ENCODE data around the gene PPP1CA.

Gene PPP1CA

DNA sequence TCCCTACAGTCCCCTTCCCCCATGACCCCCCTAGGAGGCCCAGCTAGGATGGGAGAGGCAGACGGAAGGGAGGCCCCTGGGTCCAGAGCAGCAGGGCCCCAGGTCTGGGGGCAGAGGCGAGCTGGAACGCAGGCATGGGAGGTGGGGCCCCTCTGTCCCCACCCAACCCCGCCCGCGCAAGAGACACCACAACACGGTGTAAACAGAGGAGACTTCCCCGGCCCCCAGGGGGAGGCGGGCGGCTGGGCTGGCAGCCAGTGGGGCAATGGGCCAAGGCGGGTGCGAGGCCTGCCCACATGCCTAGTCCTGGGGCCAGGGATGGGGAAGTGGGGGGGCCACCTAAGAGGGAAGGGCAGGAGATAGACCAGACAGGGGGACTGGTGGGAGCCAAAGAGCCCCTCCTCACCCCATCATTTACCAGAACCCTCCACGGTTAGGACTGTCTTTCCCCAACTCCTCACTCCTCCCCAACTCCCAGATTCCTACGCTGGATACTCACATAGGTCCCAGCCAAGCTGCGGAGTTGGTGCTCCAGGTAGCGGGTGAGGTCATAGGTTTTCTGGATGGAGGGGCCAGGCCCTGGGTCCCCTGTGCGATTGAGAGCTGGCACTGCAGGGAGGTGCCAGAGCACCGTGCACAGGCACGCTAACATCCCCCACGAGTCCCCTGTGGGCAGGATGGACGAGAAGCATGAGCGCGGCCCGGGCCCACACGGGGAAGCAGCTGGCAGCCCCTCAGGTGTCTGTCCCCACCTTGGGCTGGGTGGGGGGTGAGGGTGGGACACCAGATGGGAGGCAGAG, 34.5 kb downstream of the PPP1CA start:
- no peak for DNase-seq

DNA sequence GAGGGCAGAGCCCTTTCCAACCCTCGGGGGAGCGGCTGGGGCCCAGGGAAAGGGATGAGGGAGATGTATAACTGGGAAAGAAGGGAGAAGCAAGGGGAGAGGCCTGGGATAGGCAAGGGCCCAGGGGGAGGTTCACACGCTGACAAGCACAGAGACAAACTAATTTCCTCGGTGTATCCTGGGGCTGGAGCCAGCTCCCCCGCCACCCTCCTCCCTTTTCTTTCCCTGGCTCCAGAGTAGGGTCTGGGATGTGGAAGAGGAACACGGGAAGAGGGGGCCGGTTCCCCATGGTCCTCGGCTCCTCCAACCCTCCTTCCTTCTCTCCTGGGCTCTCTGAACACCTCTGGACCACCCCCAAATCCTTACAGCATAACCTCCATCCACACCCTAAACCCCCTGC, 35.1 kb downstream of the PPP1CA start:
- DNase-seq: no peak

DNA sequence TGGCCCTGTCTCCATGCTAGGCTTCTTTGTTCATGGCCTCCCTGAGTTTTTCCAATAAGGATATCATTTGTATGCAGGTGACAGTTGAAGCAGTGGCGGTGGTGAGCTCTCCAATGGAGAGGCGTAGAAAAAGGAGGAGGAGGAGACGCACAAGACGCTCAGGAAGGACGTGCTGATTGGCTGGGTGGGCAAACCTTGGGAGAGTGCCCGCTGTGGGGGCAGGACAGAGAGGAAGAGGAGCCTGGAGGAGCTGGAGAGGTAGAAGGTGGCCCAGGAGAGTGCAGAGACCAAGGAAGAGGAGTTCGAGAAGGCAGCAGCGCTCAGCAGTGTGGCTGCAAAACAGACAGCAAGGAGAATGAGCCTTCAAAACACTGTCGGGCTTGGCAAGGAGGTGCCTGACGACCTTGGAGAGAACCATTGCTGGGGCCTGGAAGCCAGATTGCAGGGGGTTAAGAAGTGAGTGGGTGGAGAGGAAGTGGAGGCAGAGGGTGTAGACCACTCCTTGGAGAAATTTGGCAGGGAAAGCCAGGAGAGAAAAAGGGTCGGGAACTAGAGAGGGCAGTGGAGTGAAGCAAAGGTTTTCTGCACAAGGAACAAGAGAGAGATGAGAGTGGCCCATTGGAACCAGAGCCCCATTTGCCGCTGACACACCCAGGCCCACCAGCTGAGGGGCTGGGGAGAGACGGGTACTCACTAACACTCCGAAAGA, 35.8 kb downstream of the PPP1CA start:
- DNase-seq: no peak

DNA sequence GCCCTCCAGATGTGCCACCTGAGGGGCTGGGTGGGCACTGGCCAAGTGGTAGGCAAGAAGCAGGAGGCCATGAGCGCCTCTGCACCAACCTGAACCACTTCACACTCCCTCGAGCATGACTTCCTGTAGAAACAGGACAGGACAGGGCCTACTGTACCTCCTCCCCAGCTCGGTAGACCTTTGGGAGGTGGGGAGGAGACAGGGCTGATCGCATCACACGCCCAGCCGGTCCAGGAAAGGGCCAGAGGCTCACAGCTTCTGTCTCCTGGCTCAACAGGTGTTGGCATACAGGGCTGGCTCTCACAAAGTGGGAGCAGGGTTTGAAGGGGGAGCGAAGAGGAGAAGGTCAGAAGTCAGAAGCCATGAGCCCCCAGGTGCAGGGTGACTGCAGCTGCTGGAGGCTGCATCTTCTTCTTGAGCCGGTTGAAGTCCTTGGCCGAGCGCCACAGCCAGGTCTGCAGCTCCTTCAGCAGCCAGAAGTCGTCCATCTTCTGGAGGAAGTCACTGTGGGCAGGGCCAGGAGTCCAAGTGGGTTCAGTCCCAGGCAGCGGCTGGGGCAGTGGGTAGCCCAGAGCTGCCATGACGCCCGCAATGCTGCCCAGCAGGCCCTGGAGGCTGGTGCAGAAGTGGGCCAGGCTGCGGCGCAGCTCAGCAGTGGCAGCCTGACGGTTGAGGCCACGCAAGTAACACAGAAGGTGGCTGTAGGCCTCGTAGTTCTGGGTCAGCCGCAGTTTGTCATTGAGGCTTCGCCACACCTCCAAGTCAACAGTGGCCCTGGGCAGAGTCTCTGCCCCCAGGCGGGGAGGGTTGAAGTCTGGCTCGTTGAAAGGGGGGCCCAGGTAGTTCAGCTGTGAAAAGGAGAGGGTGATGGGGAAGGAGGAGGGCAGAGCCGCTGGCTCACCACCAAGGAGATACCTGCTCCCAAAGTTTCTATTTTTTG, 36.6 kb downstream of the PPP1CA start:
- no peak for DNase-seq

DNA sequence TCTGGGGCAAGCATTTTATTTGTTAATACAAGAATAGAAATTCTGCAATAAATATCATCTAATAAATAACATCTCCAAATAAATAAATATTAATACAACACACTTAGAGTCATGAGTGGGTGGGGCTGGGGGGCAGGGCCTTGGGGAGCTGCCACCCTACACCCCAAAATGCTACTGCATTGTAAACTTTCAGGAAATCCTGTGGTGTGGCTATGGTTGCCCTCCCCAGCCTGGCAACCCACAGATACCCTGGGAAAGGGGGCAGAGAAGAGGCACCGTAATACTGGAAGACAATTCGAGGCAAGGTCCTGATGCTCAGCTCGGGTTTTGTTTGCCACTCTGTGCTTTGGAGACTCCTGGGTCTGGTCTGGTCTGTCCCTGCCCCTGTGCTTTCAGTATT, 37.5 kb downstream of the PPP1CA start:
- DNase-seq: no peak

DNA sequence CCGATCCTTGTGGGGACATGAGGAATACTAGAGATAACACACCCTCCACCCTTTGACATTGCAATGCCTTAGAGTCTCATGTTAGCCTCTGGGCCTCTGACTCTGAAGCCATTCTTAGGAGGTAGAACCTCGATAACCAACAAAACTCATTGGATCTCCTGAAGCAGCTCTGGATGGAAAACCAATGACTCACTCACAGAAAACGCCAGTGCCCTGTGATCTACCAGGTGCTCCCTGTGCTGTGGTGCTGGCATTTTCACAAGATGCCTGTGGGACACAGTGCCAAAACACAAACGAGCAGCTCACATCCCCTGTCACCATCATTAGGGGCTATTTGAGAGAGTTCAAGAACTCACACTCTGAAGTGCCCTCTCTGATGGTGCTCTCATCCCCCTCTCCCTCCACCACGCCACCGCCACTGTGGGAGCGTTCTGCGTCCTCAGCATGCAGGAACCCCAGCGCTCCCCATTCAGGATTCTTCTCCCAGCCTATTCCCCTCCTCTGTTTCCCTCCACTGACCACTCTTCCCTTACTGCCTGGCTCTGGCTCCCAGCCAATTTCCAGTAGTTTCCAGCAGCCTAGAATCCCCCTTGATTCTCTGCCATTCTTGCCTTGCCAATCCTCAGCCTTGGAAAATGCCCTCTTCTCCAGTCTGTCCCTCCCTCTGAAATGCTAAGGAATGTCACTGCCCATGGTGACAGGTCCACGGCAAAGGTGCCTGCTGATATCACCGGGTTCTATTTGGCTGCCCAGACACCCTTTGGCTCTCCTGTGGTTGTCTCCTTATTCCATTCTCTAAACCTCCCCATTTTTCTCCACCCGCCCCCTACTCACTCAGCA, 43.6 kb downstream of the PPP1CA start:
- no peak for DNase-seq

DNA sequence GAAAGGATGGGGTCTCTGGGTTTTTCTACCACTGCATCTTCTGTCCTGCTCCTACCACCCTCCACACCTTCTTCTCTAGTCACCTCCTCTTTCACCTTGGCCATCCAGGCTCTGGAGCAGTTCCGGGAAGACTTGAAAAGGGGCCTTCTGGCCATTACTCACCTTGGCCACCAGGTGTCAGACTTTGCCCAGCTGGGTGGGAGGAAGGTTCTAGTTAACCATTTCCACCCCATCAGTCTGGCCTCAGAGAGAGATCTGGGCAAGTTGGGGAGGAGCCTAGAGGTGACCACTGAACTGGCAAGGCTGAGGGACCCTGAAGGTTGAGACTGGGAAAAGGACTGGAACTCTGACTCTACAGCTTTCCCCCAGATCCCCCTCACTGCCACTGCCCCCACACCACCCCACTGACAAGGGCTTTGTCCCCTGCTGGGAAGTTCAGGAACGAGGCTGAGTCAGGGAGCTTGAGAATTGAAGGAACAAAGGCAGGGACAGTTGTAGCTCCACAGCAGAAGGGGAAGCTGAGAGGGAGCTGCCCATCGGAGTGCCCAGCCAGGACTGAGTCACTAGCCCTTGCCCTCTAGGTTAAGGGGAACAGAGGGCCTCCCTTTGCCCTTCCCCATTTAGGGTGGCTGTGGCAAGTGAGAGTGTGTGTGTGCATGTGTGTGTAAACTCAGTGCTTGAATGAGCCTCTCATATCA, 44.6 kb downstream of the PPP1CA start:
- DNase-seq: peak; percentile 95

DNA sequence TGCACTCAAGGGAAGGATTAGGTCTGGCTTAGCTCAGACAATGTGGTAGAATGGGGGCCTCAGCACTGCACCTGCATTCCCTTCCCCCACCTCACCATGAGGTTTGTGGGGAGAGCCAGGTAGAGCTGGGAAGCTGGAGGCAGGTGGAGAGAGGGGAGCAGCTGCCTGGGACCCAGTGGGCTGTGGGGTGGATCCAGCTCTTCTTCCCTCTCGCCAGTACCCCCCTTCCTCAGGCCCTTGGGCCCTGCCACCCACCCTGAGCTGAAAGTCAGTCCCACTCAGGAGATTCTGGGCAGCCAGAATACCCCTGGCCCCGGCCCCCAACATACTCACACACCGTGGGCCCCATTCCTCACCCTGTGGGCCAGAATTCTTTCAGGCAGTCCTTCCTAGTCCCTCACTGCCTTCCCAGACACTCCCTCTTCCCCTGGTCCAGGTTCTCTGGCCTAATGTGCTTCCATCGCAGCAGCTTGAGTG, 45.2 kb downstream of the PPP1CA start:
- no peak for DNase-seq

DNA sequence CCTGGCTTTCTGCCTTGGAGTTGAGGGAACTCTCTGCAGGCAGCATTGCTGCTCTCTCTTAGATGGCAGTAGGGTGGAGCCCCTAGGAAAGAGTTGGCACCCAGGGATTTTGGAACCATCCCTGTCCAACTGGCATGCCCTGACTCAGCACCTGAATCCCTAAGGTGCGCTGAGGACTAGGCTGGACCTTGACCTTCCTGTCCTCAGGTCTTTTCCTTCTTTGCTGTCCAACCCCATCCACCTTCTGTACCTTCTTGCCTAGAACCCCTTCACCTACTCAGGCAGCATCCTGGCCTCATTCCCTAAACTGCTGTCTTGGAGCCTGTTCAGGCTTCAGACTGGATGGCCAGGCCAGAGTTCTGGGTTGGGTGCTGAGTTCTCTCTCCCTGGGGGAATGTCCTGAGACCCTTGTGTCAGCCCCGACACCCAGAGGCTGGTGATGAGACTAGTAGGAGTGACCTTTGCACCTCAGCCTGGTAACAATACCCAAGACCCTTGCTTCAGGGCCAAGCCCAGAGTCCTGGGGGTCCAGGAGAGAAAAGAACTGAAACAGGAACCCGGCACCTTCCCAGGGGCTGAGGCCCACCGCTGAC, 45.8 kb downstream of the PPP1CA start:
- no peak for DNase-seq

DNA sequence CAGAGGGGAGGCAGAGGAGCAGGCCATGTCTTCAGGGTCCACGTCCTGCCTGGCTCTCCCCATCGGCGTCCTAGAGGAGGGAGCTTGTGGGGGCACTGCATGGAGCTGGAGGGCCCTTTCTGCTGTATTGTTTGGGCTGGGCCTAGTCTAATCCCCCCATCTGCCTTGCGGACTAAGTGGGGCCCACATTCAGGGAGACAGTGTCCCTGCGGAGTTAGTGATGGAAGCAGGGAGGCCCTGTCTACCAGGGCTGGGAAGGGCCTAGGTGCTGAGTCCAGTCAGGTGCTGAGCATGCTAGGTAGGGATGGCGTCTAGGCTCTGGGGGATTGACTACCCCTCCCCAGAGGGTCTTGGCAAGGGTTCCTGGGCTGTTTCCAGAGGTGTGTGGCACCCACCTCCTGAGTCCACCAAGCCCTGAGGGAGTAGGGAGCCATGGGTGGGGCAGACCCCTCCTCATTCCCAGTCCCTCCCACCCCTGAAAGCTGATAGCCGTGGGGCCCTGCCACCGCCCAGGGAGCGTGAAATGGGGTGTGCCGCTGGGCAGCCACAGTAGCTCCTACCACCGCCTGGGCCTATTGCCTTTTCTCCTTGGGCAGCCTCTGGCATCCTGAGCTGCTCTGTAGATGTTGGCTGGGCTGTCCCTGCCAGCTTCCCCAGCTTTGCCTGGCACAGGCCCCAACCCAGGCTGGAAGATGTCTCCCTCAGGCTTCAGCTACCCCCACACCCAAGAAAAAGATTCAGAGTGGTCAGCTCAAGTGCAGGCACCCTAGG, 46.5 kb downstream of the PPP1CA start:
- DNase-seq: no peak

DNA sequence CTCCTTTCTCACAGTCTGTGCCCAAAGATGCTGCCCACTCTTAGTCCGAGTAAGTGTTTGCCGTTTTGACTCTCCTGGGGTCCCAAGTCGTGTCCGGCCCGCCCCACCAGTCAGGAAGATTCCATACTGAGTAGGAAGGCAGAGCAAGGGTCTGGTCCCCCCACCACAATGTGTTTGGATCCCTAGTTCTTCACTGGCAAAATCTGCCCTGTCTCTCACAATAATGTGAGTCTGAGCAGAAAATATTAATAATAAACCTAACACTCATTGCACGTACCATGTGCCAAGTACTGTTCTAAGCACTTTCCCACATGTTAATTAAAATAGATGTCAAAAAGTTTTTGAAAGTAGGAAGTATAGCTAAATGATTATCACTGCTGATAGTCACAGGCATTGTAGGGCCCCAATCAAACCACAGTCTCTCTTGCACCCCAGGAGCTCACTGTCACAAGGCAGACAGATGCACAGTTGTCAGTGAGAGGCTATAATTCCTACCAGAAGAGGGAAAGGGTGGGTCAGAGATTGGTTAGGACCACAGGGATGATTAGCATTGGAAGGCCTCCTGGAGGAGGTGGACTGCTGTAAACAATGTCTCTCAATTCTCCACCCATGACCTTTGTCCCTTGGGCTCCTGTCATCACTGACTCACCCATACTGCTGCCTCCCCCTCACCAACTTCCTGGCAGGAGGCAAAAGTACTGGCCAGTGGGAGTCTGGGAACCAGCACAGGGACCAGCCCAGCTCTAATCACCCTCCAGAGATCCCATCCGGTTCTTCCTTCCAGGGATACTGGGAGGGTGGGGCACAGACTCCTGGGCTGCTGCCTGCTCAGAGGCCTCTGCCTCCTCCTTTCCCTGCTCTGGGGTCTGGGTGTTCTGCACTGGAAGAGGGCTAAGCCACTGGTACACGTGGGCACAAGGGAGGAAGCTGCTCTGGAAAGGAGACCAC, 47.3 kb downstream of the PPP1CA start:
- DNase-seq: peak; percentile 89

DNA sequence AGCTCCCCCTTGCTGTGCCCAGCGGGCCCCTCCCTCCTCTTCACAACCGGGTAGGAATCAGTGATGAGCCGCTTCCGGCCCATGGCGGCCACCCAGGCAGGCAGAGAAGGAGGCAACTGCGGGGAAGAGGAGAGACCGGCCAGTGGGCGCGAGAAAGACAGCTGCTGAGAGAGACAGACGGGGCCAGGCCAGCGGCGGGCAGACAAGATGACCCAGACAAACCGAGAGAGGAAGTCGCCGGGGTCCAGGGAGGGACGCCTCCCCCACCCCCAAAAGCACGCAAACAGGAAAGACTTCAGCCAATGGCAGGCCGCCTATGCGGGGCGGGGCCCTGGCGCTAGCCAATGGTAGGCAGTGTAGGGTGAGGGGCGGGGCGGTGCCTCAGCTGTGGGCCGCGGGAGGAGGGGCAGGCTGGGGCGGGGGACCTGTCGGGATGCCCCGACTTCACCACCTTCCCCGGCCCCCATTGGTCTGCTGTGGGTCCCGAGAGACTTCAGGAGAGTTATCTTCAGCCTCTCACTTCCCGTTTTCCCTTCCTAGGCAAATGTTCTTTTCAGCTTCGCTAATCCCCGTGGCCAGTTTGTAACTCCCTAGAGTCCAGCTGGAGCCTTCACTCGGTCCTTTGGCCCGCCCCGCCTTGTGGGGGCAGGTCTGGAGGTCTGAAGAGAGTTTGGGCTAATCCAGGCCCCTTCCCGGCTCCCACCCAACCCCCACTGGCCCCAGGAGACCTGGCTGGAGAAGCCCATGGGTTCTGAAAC, 48.2 kb downstream of the PPP1CA start, which contains the start of gene POLD4:
POLD4 (minus strand) TSS at position 230 of the 758 bp plus-strand sequence; CDS start at position 83, 147 bp downstream.
- DNase-seq: peak; percentile 99

DNA sequence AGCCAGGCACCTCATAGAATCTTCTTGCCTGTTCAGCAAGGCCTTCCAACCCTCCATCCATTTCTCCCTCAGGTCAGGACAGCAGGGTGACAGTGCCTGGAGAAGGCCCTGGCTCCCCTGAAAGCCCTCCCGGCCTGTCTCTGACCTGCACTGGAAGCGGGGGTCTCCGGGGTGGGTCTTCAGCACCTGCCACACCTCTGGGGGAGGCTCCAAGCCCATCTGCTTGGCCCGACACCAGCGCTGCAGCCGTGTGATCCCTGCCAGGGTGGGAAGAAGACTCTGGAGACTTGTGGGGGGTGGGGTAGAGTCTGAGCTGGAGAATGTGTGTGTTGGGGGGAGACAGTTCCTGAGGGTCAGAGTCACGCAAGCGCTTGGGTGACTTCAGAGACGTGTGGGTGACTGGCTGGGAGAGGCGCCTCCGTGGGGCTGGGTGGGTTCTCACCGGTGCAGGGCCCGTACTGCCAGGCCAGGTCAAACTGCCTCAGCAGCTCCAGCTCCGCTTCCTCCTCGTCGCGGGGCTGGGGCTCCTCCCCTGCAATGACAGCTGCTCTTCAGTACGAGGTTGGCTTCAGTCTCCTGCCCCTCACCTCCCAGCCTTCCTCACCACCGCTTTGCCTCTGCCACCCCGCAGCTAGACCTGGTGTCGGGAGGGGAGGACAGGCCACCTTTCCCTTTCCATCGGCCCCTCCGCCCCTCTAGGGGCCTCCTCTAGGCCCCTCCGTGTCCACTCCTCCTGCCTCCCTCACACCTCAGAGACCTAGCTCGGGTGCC, 48.9 kb downstream of the PPP1CA start:
- peak; percentile 66 for DNase-seq

DNA sequence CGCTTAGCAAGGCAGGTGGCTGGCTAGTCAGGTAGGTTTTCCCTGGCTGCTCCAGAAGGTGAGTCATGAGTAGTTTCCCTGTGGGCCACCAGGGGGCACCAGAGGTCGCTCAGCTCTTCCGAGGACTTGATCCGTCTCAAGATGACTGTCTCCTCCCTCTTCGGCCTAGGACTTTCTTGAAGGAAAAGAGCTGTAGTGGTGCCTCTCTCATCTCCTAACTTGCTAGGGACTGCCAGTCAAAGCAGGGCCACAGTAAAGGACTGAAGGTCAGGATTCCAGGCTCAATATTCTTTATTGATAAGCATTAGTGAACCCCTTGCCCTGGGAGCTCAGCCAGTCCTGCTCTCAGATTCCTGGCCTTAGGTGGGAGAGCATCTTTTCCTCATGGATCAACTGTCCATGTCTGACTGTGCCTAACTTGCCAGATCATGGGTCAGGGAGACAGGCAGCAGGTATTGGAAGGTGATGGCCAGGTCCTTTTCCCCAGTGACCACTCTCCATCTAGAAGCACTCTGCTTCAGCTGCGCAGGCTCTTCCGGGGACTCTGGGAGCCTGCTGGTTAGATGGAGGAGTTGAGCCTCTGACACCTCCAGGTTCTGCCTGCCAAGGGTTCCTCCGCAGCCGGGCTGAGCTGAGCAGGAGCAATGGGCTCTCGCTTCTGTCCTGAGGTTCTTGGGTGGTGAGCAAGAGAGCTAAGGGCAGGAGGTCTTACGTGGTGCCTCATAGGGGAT, 50.2 kb downstream of the PPP1CA start:
- DNase-seq: peak; percentile 87

DNA sequence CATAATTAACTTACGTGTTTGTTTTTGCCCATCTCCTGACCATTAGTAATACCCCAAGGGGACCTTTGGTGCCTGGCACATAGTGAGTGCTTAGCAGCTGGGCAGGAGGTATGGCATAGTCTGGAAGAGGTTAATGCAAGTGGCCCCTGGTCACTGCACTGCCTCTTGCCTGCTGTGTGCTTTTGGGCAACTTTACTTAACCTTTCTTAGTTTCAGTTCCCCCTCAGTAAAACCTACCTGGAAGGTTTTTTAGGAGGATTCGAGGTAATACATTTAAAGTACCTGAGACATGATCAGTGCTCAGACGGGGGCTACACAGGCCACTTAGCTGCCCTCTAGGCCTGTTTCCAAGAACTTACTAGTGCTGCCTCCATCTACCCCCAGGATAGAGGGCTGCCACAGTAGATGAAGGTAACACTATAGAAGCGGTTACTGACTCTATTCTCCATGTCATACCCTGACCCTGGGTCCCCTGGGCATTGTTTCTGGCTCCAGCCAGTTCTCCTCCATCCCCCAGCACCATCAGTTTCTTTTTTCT, 51.7 kb downstream of the PPP1CA start:
- no peak for DNase-seq

DNA sequence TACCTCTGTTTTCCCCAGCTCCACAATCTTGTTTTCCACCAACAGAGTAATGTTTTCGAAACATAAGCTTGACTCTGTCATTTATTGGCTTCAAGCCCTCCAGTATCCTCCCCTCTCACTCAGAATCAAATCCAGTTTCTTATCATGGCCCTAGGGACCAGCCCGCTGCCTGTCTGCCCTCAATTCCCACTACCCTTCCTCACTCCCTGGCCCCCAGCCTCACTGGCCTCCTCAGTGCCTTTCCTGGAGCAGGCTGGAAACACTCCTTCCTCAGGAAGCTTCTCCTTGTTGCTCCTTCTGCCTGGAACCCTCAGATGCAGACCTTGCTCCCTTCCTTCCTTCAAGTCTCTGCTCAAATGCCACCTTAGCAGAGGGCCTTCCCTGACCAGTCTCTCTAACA, 52.2 kb downstream of the PPP1CA start:
- DNase-seq: no peak
